Measurements from ENCODE around the gene SLC25A38. TPM values are rescaled to one million over a fixed set of nuclear protein-coding genes. Genes with fewer than 3 reads are reported as not detected.
"Not testable (repeated sequence)": the region's sequence is repeated elsewhere in the genome, so short reads cannot be mapped to it uniquely, and the experiment has no call there.

Gene SLC25A38
- total RNA-seq, 2 experiments from 2014 or later: 25.0 to 28.2 TPM

- Mint-ChIP-seq H3K27ac (peak overlapping the region; percentile 77), H3K4me1 (ENCODE audit: low read depth) (peaks cover 39% of the 10 kb centered on the region), H3K4me3 (peak overlapping the region; percentile 5), H3K27me3 (no peaks in the 10 kb centered on the region), H3K9me3 (peaks cover 2% of the 10 kb centered on the region), H3K36me3 (ENCODE audit: low read depth) (no peaks in the 10 kb centered on the region)
- ATAC-seq: peak; percentile 95
- TF ChIP-seq, protein P1, sequence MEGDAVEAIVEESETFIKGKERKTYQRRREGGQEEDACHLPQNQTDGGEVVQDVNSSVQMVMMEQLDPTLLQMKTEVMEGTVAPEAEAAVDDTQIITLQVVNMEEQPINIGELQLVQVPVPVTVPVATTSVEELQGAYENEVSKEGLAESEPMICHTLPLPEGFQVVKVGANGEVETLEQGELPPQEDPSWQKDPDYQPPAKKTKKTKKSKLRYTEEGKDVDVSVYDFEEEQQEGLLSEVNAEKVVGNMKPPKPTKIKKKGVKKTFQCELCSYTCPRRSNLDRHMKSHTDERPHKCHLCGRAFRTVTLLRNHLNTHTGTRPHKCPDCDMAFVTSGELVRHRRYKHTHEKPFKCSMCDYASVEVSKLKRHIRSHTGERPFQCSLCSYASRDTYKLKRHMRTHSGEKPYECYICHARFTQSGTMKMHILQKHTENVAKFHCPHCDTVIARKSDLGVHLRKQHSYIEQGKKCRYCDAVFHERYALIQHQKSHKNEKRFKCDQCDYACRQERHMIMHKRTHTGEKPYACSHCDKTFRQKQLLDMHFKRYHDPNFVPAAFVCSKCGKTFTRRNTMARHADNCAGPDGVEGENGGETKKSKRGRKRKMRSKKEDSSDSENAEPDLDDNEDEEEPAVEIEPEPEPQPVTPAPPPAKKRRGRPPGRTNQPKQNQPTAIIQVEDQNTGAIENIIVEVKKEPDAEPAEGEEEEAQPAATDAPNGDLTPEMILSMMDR (IDR thresholded peaks at IDR 0.05): no peak
- intact Hi-C loops (cut with micrococcal nuclease): no loop called here
- CTCF ChIA-PET: interaction anchor here (1.4 to 5.7 kb wide), 3 partner anchors 19 to 73 kb away, joined by 3 to 24 read pairs (median 6); no protein-coding TSS in a partner anchor
- POLR2A ChIA-PET: interaction anchor here (1.0 kb wide), 1 partner anchor 85 kb away, joined by 3 read pairs; no protein-coding TSS in a partner anchor
- peak; percentile 74 for DNase-seq
Measured at GRCh38 chr3:39361252-39361927, 21.8 kb upstream of the SLC25A38 start.

GRCh38 chr3:39362192-39362591 lies 21.0 kb upstream of the SLC25A38 start:
- H3K4me1 Mint-ChIP-seq (ENCODE audit: low read depth): peaks cover 38% of the 10 kb centered on the region
- no peak for ATAC-seq
- H3K27me3 Mint-ChIP-seq: no peaks in the 10 kb centered on the region
- intact Hi-C loops (cut with micrococcal nuclease): no loop called here
- TF ChIP-seq, protein P1 (IDR thresholded peaks at IDR 0.05): no peak
- no peak overlapping the region for H3K4me3 Mint-ChIP-seq
- H3K27ac Mint-ChIP-seq: peak overlapping the region; percentile 77
- H3K9me3 Mint-ChIP-seq: peaks cover 2% of the 10 kb centered on the region
- CTCF ChIA-PET: interaction anchor here (1.4 to 5.7 kb wide), 3 partner anchors 20 to 74 kb away, joined by 3 to 24 read pairs (median 6); no protein-coding TSS in a partner anchor
- H3K36me3 Mint-ChIP-seq (ENCODE audit: low read depth): no peaks in the 10 kb centered on the region
- POLR2A ChIA-PET: interaction anchor here (1.0 kb wide), 1 partner anchor 84 kb away, joined by 3 read pairs; no protein-coding TSS in a partner anchor
- DNase-seq: no peak

GRCh38 chr3:39362812-39363211 lies 20.4 kb upstream of the SLC25A38 start:
- TF ChIP-seq, protein P1 (IDR thresholded peaks at IDR 0.05): no peak
- H3K27ac Mint-ChIP-seq: peak overlapping the region; percentile 77
- no peak for DNase-seq
- peaks cover 32% of the 10 kb centered on the region for H3K4me1 Mint-ChIP-seq (ENCODE audit: low read depth)
- H3K4me3 Mint-ChIP-seq: no peak overlapping the region
- POLR2A ChIA-PET: no interaction called here
- no peak for ATAC-seq
- CTCF ChIA-PET: interaction anchor here (5.7 kb wide), 1 partner anchor 71 kb away, joined by 24 read pairs; no protein-coding TSS in a partner anchor
- H3K36me3 Mint-ChIP-seq (ENCODE audit: low read depth): no peaks in the 10 kb centered on the region
- H3K27me3 Mint-ChIP-seq: no peaks in the 10 kb centered on the region
- intact Hi-C loops (cut with micrococcal nuclease): no loop called here
- peaks cover 2% of the 10 kb centered on the region for H3K9me3 Mint-ChIP-seq

DNA sequence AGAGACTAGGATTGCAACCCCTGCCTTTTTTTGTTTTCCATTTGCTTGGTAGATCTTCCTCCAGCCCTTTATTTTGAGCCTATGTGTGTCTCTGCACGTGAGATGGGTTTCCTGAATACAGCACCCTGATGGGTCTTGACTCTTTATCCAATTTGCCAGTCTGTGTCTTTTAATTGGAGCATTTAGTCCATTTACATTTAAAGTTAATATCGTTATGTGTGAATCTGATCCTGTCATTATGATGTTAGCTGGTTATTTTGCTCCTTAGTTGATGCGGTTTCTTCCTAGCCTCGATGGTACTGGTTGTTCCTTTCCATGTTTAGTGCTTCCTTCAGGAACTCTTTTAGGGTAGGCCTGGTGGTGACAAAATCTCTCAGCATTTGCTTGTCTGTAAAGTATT lies 12.7 kb upstream of the SLC25A38 start:
- H3K36me3 Mint-ChIP-seq (ENCODE audit: low read depth); DNase-seq; CTCF ChIA-PET: not testable (repeated sequence)

DNA sequence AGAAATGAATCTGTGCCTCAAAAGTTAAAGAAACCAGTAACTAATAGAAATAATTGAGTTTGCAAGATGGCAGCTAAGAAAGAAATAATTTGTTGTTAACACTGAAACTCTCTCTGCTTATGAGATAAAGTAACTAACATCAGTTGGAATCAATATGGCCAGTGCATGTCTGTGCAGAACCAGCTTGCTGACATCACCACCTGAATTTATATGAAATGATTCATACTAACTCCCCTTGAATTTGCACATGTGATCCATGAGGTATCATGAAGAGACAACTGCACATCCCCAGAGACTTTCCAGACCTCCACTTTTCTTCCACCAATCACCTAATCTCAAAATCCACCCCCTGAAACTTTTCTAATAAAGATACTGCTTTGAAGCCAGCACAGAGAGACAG lies 10.3 kb upstream of the SLC25A38 start:
- no peaks in the 10 kb centered on the region for H3K4me1 Mint-ChIP-seq (ENCODE audit: low read depth)

More for the DNA sequence above, 12.7 kb upstream of the SLC25A38 start:
- H3K27me3 Mint-ChIP-seq; POLR2A ChIA-PET; H3K9me3 Mint-ChIP-seq; ATAC-seq; H3K4me1 Mint-ChIP-seq (ENCODE audit: low read depth); H3K4me3 Mint-ChIP-seq; H3K27ac Mint-ChIP-seq: not testable (repeated sequence)
- intact Hi-C loops (cut with micrococcal nuclease): loop anchor here (10.0 kb wide), 1 partner anchor 176 kb away; the partner anchor contains the start of gene XIRP1

More for the DNA sequence above, 10.3 kb upstream of the SLC25A38 start:
- ATAC-seq: no peak
- no peak for DNase-seq
- Mint-ChIP-seq H3K4me3 (no peak overlapping the region), H3K36me3 (ENCODE audit: low read depth) (no peaks in the 10 kb centered on the region), H3K27ac (no peak overlapping the region), H3K9me3 (peaks cover 2% of the 10 kb centered on the region), H3K27me3 (no peaks in the 10 kb centered on the region)
- ChIA-PET POLR2A (interaction anchor here (1.1 kb wide), 1 partner anchor 247 kb away, joined by 3 read pairs; no protein-coding TSS in a partner anchor), CTCF (interaction anchor here (10.9 kb wide), 1 partner anchor 81 kb away, joined by 167 read pairs; no protein-coding TSS in a partner anchor)
- TF ChIP-seq, protein P1 (IDR thresholded peaks at IDR 0.05): no peak
- intact Hi-C loops (cut with micrococcal nuclease): loop anchor here (10.0 kb wide), 1 partner anchor 178 kb away; the partner anchor contains the start of gene XIRP1
